ENCODE measurements around the gene AFAP1.

DNA sequence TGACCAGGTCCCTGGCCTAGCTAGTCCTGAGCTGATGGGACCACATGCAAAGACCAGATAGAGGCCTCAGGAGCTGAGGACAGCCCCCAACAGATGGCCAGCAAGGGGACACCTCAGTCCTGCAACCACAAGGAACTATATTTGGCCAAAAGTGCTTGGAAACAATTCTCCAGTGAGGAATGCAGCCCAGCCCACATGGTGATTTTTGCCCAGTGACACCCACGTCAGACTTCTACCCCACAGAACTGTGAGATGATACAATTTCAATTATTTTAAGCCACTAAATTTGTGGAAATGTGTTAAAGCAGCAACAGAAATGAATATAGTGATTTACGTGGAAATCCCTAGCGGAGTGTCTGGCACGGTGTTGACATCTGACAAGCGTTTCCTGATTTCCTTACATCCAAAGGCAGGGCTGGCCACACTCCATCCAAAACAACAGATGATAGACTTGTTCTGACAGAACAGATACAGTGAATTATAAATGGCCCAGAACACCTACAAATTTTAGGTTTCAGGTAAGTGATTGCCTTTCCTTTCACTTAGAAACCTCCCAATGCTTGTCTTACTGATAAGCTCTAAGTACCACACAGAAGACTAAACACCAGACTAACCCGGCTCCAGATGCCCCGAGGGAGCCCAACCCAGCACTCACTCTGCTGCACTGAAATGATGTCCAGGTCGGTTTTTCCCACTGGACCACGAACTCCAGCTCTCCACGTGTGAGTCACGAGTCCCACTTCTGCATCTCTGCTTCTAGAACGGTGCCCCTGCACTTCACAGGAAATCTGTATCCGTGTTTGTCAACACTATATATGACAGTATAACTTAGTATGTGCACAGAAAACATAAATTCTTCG lies 5.8 kb downstream of the AFAP1 start:
- TF ChIP-seq, protein P1, sequence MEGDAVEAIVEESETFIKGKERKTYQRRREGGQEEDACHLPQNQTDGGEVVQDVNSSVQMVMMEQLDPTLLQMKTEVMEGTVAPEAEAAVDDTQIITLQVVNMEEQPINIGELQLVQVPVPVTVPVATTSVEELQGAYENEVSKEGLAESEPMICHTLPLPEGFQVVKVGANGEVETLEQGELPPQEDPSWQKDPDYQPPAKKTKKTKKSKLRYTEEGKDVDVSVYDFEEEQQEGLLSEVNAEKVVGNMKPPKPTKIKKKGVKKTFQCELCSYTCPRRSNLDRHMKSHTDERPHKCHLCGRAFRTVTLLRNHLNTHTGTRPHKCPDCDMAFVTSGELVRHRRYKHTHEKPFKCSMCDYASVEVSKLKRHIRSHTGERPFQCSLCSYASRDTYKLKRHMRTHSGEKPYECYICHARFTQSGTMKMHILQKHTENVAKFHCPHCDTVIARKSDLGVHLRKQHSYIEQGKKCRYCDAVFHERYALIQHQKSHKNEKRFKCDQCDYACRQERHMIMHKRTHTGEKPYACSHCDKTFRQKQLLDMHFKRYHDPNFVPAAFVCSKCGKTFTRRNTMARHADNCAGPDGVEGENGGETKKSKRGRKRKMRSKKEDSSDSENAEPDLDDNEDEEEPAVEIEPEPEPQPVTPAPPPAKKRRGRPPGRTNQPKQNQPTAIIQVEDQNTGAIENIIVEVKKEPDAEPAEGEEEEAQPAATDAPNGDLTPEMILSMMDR (IDR thresholded peaks at IDR 0.05) = no peak
- no peak for TF ChIP-seq EZH2 (IDR thresholded peaks at IDR 0.05; ENCODE audit: borderline replicate concordance, insufficient read depth, low read depth, low read length, poor library complexity, severe bottlenecking)

Measured in B cell (primary cell).